ENCODE data around the gene ABCG5.

ABCG5 gene

GRCh38 chr2:43825841-43826240 is 12.8 kb downstream of the ABCG5 start:
- no peak overlapping the region for H3K18ac ChIP-seq (ENCODE audit: low read length)
- H2BK120ac ChIP-seq (ENCODE audit: insufficient read depth, low read length, poor library complexity): no peak overlapping the region
- H2AFZ ChIP-seq (ENCODE audit: insufficient read depth, low read length, poor library complexity): no peak overlapping the region
- H3K9me3 ChIP-seq (ENCODE audit: insufficient read depth, low read depth, low read length): no peaks in the 10 kb centered on the region
- H3K4ac ChIP-seq (ENCODE audit: low read depth, low read length): no peak overlapping the region
- H2BK12ac ChIP-seq (ENCODE audit: low read length): no peak overlapping the region
- DNase-seq: no peak
- H3K23ac ChIP-seq (ENCODE audit: low read length): no peak overlapping the region
- no peak overlapping the region for H2BK5ac ChIP-seq (ENCODE audit: low read depth, low read length, poor library complexity)
- H3K4me2 ChIP-seq (ENCODE audit: low read length): no peak overlapping the region
- H2AK5ac ChIP-seq (ENCODE audit: low read length): no peak overlapping the region
- H4K91ac ChIP-seq (ENCODE audit: low read depth, low read length): no peak overlapping the region
- no peak overlapping the region for H3K4me3 ChIP-seq (ENCODE audit: low read depth, low read length)
- H4K12ac ChIP-seq (ENCODE audit: low read depth, low read length): no peak overlapping the region
- H3K9ac ChIP-seq (ENCODE audit: low read length): no peak overlapping the region
- H3K4me1 ChIP-seq (ENCODE audit: control insufficient read depth in 1 of 2, insufficient read depth in 2 of 2, low read length in 2 of 2): no peaks in the 10 kb centered on the region
- WGBS (ENCODE audit: extremely low coverage, insufficient coverage, insufficient read length): no CpG with 5 or more reads among the region's 3 CpGs
- H3K79me2 ChIP-seq (ENCODE audit: control insufficient read depth, insufficient read depth, low read length, poor library complexity): no peaks in the 10 kb centered on the region
- no peaks in the 10 kb centered on the region for H3K79me1 ChIP-seq (ENCODE audit: low read length)
- H3K27ac ChIP-seq (ENCODE audit: low read depth, low read length): no peak overlapping the region
- H3K27me3 ChIP-seq (ENCODE audit: insufficient read depth, low read length): no peaks in the 10 kb centered on the region
- no peak overlapping the region for H4K8ac ChIP-seq (ENCODE audit: low read depth, low read length)
- H3K14ac ChIP-seq (ENCODE audit: low read length): no peak overlapping the region
- H3K36me3 ChIP-seq (ENCODE audit: control insufficient read depth in 1 of 2, insufficient read depth in 2 of 2, low read length in 2 of 2): no peaks in the 10 kb centered on the region

GRCh38 chr2:43824951-43825493 is 13.6 kb downstream of the ABCG5 start:
- Histone ChIP-seq H4K91ac (ENCODE audit: low read depth, low read length) (no peak overlapping the region), H3K4me2 (ENCODE audit: low read length) (no peak overlapping the region), H2BK12ac (ENCODE audit: low read length) (no peak overlapping the region), H2AFZ (ENCODE audit: insufficient read depth, low read length, poor library complexity) (no peak overlapping the region), H2BK120ac (ENCODE audit: insufficient read depth, low read length, poor library complexity) (no peak overlapping the region), H3K9ac (ENCODE audit: low read length) (no peak overlapping the region), H3K4ac (ENCODE audit: low read depth, low read length) (no peak overlapping the region), H4K12ac (ENCODE audit: low read depth, low read length) (no peak overlapping the region), H3K27me3 (ENCODE audit: insufficient read depth, low read length) (no peaks in the 10 kb centered on the region), H2BK5ac (ENCODE audit: low read depth, low read length, poor library complexity) (no peak overlapping the region), H3K14ac (ENCODE audit: low read length) (no peak overlapping the region), H2AK5ac (ENCODE audit: low read length) (no peak overlapping the region), H4K8ac (ENCODE audit: low read depth, low read length) (no peak overlapping the region), H3K36me3 (ENCODE audit: control insufficient read depth in 1 of 2, insufficient read depth in 2 of 2, low read length in 2 of 2) (no peaks in the 10 kb centered on the region), H3K79me1 (ENCODE audit: low read length) (no peaks in the 10 kb centered on the region), H3K9me3 (ENCODE audit: insufficient read depth, low read depth, low read length) (no peaks in the 10 kb centered on the region), H3K4me3 (ENCODE audit: low read depth, low read length) (no peak overlapping the region), H3K23ac (ENCODE audit: low read length) (no peak overlapping the region), H3K18ac (ENCODE audit: low read length) (no peak overlapping the region), H3K4me1 (ENCODE audit: control insufficient read depth in 1 of 2, insufficient read depth in 2 of 2, low read length in 2 of 2) (no peaks in the 10 kb centered on the region), H3K79me2 (ENCODE audit: control insufficient read depth, insufficient read depth, low read length, poor library complexity) (no peaks in the 10 kb centered on the region), H3K27ac (ENCODE audit: low read depth, low read length) (no peak overlapping the region)
- no peak for DNase-seq
- WGBS (ENCODE audit: extremely low coverage, insufficient coverage, insufficient read length): no CpG with 5 or more reads among the region's 12 CpGs

- H3K4me2 ChIP-seq (ENCODE audit: low read length): no peak overlapping the region
- no peak overlapping the region for H3K9ac ChIP-seq (ENCODE audit: low read length)
- H2BK120ac ChIP-seq (ENCODE audit: insufficient read depth, low read length, poor library complexity): no peak overlapping the region
- no peaks in the 10 kb centered on the region for H3K36me3 ChIP-seq (ENCODE audit: control insufficient read depth in 1 of 2, insufficient read depth in 2 of 2, low read length in 2 of 2)
- no peaks in the 10 kb centered on the region for H3K9me3 ChIP-seq (ENCODE audit: insufficient read depth, low read depth, low read length)
- H4K91ac ChIP-seq (ENCODE audit: low read depth, low read length): no peak overlapping the region
- H3K4me3 ChIP-seq (ENCODE audit: low read depth, low read length): no peak overlapping the region
- H3K27ac ChIP-seq (ENCODE audit: low read depth, low read length): no peak overlapping the region
- H4K8ac ChIP-seq (ENCODE audit: low read depth, low read length): no peak overlapping the region
- no peak overlapping the region for H4K12ac ChIP-seq (ENCODE audit: low read depth, low read length)
- H3K4ac ChIP-seq (ENCODE audit: low read depth, low read length): no peak overlapping the region
- H2AK5ac ChIP-seq (ENCODE audit: low read length): no peak overlapping the region
- H3K79me1 ChIP-seq (ENCODE audit: low read length): no peaks in the 10 kb centered on the region
- no peak overlapping the region for H3K18ac ChIP-seq (ENCODE audit: low read length)
- H3K27me3 ChIP-seq (ENCODE audit: insufficient read depth, low read length): no peaks in the 10 kb centered on the region
- no peaks in the 10 kb centered on the region for H3K79me2 ChIP-seq (ENCODE audit: control insufficient read depth, insufficient read depth, low read length, poor library complexity)
- H2BK12ac ChIP-seq (ENCODE audit: low read length): no peak overlapping the region
- no peak overlapping the region for H2AFZ ChIP-seq (ENCODE audit: insufficient read depth, low read length, poor library complexity)
- no peak overlapping the region for H2BK5ac ChIP-seq (ENCODE audit: low read depth, low read length, poor library complexity)
- WGBS (ENCODE audit: extremely low coverage, insufficient coverage, insufficient read length): no CpG with 5 or more reads among the region's 2 CpGs
- H3K14ac ChIP-seq (ENCODE audit: low read length): no peak overlapping the region
- H3K23ac ChIP-seq (ENCODE audit: low read length): no peak overlapping the region
- no peaks in the 10 kb centered on the region for H3K4me1 ChIP-seq (ENCODE audit: control insufficient read depth in 1 of 2, insufficient read depth in 2 of 2, low read length in 2 of 2)
- no peak for DNase-seq
Measured at GRCh38 chr2:43824512-43824911, 14.1 kb downstream of the ABCG5 start.

GRCh38 chr2:43823751-43824150 is 14.9 kb downstream of the ABCG5 start:
- no peak overlapping the region for H3K4ac ChIP-seq (ENCODE audit: low read depth, low read length)
- no peaks in the 10 kb centered on the region for H3K79me1 ChIP-seq (ENCODE audit: low read length)
- H3K79me2 ChIP-seq (ENCODE audit: control insufficient read depth, insufficient read depth, low read length, poor library complexity): no peaks in the 10 kb centered on the region
- DNase-seq: no peak
- no peak overlapping the region for H4K91ac ChIP-seq (ENCODE audit: low read depth, low read length)
- H3K9ac ChIP-seq (ENCODE audit: low read length): no peak overlapping the region
- no peaks in the 10 kb centered on the region for H3K9me3 ChIP-seq (ENCODE audit: insufficient read depth, low read depth, low read length)
- no peak overlapping the region for H4K8ac ChIP-seq (ENCODE audit: low read depth, low read length)
- no CpG with 5 or more reads among the region's 11 CpGs for WGBS (ENCODE audit: extremely low coverage, insufficient coverage, insufficient read length)
- no peak overlapping the region for H3K27ac ChIP-seq (ENCODE audit: low read depth, low read length)
- H2AK5ac ChIP-seq (ENCODE audit: low read length): no peak overlapping the region
- H3K18ac ChIP-seq (ENCODE audit: low read length): no peak overlapping the region
- no peak overlapping the region for H2AFZ ChIP-seq (ENCODE audit: insufficient read depth, low read length, poor library complexity)
- no peak overlapping the region for H2BK120ac ChIP-seq (ENCODE audit: insufficient read depth, low read length, poor library complexity)
- H3K36me3 ChIP-seq (ENCODE audit: control insufficient read depth in 1 of 2, insufficient read depth in 2 of 2, low read length in 2 of 2): no peaks in the 10 kb centered on the region
- no peak overlapping the region for H3K23ac ChIP-seq (ENCODE audit: low read length)
- no peak overlapping the region for H4K12ac ChIP-seq (ENCODE audit: low read depth, low read length)
- H3K27me3 ChIP-seq (ENCODE audit: insufficient read depth, low read length): no peaks in the 10 kb centered on the region
- H3K4me2 ChIP-seq (ENCODE audit: low read length): no peak overlapping the region
- H3K14ac ChIP-seq (ENCODE audit: low read length): no peak overlapping the region
- no peaks in the 10 kb centered on the region for H3K4me1 ChIP-seq (ENCODE audit: control insufficient read depth in 1 of 2, insufficient read depth in 2 of 2, low read length in 2 of 2)
- no peak overlapping the region for H3K4me3 ChIP-seq (ENCODE audit: low read depth, low read length)
- no peak overlapping the region for H2BK5ac ChIP-seq (ENCODE audit: low read depth, low read length, poor library complexity)
- no peak overlapping the region for H2BK12ac ChIP-seq (ENCODE audit: low read length)
